ENCODE measurements around the gene GALNT18.

Gene GALNT18

GRCh38 chr11:11251394-11251970 is 370.3 kb downstream of the GALNT18 start:
- no peak for DNase-seq (ENCODE audit: low read depth in 1 of 2, low spot score in 1 of 2)

GRCh38 chr11:11250470-11250869 is 371.3 kb downstream of the GALNT18 start:
- DNase-seq (ENCODE audit: low read depth in 1 of 2, low spot score in 1 of 2): no peak

GRCh38 chr11:11247576-11247975 is 374.2 kb downstream of the GALNT18 start:
- DNase-seq (ENCODE audit: low read depth in 1 of 2, low spot score in 1 of 2): no peak

GRCh38 chr11:11247086-11247485 is 374.7 kb downstream of the GALNT18 start:
- no peak for DNase-seq (ENCODE audit: low read depth in 1 of 2, low spot score in 1 of 2)

GRCh38 chr11:11246166-11246565 is 375.6 kb downstream of the GALNT18 start:
- no peak for DNase-seq (ENCODE audit: low read depth in 1 of 2, low spot score in 1 of 2)

DNA sequence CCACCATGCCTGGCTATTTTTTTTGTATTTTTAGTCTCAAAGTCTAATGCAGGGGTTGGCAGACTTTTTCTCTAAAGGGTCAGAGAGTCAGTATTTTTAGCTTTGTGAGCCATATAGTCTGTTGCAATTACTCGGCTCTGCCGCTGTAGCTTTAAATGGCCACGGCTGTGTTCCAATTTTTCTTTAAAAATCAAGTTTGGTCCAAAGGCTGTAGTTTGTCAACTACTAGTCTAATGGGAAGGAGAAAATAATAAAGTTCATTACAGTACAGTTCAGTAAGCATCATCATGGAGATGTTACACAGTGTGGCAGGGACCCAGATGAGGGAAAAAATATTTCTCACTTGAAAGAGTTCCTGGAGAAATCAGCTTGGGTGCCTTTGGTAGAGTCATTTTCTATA is 376.4 kb downstream of the GALNT18 start:
- no peak for DNase-seq (ENCODE audit: low read depth in 1 of 2, low spot score in 1 of 2)

DNA sequence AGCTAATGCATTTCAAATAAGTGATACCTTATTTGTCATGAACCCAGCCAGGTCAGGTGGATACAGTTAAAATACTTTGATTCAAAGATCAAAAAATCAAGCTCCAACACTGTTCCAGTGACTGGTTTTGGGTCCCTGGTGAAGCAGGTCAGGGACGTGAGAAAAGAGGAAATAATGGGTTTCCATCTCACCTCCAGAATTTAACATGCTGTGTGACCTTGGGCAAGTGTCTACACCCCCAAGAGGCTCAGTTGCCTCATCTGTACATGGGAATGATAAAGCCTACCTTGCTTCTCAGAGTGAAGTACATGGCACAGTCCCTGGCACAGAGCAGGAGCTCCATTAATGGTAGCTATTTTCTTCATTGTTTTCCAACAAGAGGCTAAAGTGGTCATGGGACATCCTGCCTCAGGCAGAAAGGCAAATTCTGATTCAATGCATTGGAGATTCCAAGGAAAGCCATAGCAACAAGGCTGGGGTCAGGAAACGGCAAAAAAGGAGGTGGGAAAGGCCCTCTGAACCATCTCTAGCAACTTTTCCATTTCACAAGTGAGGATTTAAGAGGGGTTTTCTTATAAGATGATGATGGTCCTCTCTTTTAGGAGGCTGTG is 377.2 kb downstream of the GALNT18 start:
- DNase-seq (ENCODE audit: low read depth in 1 of 2, low spot score in 1 of 2): no peak

- DNase-seq (ENCODE audit: low read depth in 1 of 2, low spot score in 1 of 2): no peak
Observed at GRCh38 chr11:11243590-11244469, 378.0 kb downstream of the GALNT18 start.

GRCh38 chr11:11243209-11243589 is 378.6 kb downstream of the GALNT18 start:
- DNase-seq (ENCODE audit: low read depth in 1 of 2, low spot score in 1 of 2): no peak

GRCh38 chr11:11241284-11241683 is 380.5 kb downstream of the GALNT18 start:
- DNase-seq (ENCODE audit: low read depth in 1 of 2, low spot score in 1 of 2): no peak

- DNase-seq (ENCODE audit: low read depth in 1 of 2, low spot score in 1 of 2): no peak
Observed at GRCh38 chr11:11239959-11240358, 381.8 kb downstream of the GALNT18 start.

- DNase-seq (ENCODE audit: low read depth in 1 of 2, low spot score in 1 of 2): no peak
Observed at GRCh38 chr11:11237070-11237832, 384.6 kb downstream of the GALNT18 start.

- no peak for DNase-seq (ENCODE audit: low read depth in 1 of 2, low spot score in 1 of 2)
Observed at GRCh38 chr11:11236498-11237059, 385.2 kb downstream of the GALNT18 start.

DNA sequence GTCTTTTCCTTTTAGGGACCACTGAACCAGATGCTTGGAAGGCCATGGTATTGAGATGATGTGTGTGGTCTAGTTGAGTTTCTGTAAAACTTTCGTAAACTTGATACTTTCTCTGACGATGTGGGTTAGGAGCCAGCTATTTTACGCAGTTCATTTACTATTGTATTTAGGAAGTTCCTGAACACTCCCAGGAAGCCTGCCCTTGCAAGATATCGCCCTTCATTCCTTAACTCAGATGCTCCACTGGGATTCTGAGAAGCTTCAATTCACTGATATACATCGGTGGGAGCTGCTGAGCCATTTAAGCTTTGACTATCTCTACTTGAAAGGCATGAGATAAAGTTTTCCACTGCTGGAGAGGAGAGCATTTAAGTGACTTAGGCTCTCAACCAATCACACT is 390.0 kb downstream of the GALNT18 start:
- no peak for DNase-seq (ENCODE audit: low read depth in 1 of 2, low spot score in 1 of 2)

DNA sequence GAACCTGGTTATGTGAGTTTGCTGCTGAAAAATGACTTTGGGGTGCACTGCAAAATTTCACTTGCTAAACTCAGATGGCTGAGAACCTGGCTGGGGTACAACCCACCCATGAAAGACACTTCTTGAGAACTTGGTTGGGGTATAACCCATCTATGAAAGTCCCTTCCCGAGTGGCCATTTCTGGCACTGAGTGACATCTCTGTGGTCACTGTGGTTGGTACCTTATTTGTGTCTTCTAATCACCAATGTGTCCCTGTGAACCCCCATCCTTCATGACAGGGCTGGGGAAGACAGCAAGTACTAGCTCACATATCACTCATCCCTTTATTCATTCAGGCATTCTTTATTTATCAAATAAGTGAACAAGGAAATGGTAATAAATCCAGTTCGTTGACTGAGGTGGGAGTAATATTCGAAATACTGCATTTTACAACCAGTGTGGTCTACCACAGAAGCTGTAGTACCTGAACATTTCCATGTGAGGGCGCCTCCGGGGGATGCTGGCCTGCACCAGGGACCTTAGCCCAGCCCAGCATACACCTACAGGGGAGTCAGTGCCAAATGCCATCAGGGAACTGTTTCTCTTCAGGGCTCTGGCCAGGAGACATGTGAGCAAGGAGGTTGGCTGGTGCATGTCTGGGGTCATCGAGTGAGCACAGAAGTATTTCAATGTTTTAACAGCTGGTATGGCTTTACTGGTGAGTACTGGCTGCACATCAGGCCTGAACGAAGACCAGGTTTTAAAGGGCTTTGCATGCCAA is 390.8 kb downstream of the GALNT18 start:
- DNase-seq (ENCODE audit: low read depth in 1 of 2, low spot score in 1 of 2): no peak

DNA sequence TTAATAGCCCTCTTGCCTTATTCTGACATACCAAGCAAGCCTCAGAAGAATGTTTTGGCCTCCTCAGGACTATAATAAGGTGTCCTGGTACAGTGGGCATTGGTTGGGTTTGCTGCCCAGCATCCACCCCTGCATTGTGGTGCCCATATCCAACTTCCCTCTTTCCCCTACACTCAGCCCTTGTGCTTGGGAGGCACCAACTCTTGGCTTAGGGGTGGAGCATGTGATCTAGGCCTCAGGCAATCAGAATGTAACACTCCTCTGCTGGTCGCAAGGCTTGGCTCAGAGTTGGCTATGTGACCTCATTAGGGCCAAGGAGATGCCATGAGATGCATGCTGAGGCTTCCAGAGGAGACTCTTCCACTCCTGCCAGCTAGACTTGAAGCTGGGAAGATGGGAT is 391.7 kb downstream of the GALNT18 start:
- DNase-seq (ENCODE audit: low read depth in 1 of 2, low spot score in 1 of 2): no peak

GRCh38 chr11:11229647-11230046 is 392.2 kb downstream of the GALNT18 start:
- DNase-seq (ENCODE audit: low read depth in 1 of 2, low spot score in 1 of 2): no peak

DNA sequence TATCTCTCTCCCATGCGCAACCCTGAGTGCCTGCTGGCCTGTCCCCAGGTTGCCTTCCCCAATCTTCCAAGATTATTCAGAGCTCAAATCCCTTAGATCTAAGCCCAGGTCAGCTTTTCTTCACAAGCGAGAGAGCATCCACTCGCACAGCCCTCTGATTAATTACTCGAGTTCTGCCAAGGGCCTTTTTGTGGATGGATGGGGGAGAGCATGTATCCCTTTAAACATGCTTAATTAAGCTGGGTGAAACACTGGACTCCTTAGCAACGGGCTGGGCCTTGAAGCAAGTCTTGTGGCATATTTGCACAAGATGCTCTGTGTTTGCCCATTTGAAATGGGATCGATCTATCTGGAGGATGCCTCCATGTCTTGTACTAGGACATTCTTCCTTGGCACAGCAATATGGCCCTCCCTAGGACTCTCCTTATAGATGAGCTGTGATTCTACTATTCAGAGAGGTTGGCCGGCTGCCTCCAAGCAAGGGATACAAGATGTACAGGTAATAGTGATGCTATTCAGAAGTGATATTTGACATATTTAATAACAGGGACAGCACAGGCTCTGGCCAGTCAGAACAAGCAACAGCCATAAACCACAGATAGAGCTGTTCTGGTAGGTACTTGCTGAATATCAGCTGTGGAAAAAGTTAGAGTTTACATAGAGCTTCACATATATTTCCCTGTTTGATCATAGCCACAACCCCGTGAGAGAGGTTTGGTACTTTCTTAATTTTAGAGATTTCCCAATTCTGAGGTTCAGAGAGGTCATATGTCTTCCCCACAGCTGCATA is 394.3 kb downstream of the GALNT18 start:
- DNase-seq (ENCODE audit: low read depth in 1 of 2, low spot score in 1 of 2): no peak

All from activated CD4-positive, alpha-beta T cell treated with anti-CD3 and anti-CD28 coated beads, Interleukin-2, amount 50 U/mL, for 24 hours (primary cell).